Stimulated activated CD4-positive, alpha-beta T cell treated with anti-CD3 and anti-CD28 coated beads, Interleukin-15, amount 100 ng/mL, for 1 hour (primary cell): Measurements from ENCODE around the gene ZFYVE21.

Source experiments
- DNase-seq, 2 donors: peaks; one replicate each; pipeline ENCODE4 v3.0.0-alpha.2; 2020; ENCODE audit warnings: low read depth in 1 of 2, low spot score in 1 of 2

ZFYVE21 gene

GRCh38 chr14:103705118-103705503, 10.5 kb upstream of the ZFYVE21 start:
- DNase-seq, result no peak

- no peak for DNase-seq
These were observed 9.9 kb upstream of the ZFYVE21 start for GRCh38 chr14:103705504-103706284.

DNA sequence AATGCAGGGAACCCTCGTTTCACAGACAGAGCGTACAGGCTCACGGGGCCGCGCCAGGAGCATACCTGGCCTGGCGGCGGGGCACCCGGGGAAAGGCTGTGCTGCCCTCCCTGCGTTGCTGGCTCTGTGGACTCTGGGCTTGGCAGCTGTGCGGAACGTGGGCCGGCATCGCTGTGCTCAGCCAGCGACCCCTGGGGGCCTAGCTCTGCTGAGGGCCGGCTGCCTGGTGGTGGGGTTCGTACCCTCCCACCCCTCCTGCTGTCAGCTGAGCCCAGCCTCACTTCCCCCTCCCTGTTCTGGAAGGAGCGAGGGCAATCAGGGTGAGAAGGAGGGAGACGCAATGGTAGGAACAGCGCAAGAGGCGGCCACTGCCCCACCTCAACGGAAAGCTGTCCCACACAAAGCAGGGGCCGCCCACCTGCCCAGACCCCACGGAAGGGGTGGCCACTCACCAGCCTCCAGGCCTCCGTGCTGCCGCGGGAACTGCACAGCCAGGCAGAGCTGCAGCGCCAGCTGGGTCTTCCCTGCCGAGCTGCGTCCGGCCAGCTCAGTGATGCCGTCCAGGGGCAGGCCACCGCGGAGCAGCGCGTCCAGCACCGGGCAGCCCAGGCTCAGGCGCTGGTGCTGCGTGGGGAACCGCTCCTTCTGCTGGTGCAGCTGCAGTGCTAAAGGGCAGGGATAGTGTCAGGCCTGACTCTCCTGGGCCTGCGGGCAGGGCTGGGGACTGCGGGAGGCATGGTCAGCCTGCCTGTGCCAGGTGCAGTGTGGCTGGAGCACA, 8.9 kb upstream of the ZFYVE21 start:
- DNase-seq, result no peak

GRCh38 chr14:103707329-103708263, 8.0 kb upstream of the ZFYVE21 start:
- no peak for DNase-seq

- no peak for DNase-seq
These were observed 6.8 kb upstream of the ZFYVE21 start for GRCh38 chr14:103708750-103709187.

DNA sequence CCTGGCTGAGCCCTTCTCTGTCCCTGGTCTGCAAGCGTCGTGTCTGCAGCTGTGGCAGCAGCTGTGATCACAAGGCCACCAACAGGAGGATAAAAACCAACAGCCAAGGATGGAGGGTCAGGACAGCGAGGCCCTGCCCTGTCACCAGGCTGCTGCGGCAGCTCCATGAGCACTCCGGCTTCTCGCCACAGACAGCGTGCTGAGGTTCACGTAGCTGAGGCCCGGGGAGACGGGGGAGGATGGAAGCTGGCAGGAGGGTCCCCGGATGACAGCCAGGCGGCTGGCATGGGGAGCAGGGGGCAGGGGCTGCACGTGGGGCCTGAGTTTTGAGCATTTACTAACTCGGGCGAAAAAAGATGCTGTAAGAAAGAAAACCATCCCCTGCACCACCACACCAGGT, 5.8 kb upstream of the ZFYVE21 start:
- no peak for DNase-seq

DNA sequence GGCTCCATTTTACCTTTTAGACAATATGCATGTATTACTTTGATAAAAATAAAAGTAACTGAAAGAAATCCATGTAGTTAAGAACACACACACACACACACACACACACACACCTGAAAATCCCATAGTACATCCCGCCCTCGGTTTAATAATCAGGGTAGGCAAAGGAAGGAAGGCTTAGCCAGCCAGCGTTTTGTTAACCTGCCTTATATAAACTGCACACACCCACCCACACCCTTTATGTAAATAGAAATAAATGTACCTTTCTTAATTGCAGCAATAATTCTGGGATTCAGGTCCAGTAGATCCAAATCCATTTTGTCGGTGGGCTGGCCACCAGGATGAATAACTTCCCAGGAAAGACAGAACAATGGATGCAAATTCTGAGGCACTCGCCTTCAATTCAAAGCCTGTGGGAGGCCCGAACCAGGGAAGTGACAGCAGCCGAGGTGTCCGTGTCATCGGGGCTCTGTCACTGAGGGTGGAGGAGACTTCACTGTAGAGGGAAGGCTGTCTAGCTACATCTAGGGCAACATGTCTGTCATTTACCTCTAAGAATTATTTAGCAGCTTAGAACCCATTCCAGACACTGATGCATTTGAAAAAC, 4.7 kb upstream of the ZFYVE21 start:
- DNase-seq, result no peak

DNA sequence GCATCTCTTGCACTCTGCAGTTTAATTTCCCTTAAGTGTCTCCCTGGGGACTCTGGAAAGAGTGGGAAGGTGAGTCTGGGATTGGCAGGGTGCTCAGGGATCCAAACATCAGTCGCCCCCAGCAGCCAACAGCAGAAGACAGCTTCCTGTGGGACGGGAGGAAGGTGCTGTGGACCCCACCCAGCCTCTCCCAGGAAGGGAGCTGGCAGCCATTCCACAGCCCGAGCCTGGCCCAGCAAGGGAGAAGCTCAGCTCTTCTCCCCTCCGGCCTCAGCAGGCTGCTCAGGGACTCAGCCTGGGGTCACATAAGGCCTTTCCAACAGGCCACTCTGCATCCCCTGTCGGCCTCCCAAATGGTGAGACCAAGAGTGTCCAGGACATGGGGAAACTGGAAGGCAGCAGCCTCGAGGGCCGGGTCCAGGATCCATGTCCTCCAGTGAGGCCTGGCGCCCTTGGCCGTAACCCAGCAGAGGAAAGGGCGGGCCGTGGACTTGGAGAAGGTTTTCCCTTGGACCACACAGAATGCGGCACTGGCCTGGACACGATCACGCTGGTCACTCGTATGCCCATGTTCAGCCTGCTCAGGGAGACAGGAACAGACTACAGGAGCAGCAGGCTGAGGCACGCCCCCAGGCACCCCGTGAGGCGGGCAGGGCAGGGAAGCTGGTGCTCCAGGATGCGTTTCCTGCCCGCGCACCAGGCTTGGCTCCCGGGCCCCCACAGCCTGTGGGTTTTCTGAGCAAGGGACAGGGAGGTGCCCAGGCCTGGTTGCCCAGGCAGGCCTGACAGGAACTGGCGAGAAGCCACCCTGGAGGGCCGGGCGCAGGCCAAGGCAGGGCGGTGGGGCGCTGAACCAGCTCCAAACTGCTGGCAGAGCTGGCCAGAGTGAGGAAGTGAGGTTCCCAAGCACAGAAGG, 3.8 kb upstream of the ZFYVE21 start:
- no peak for DNase-seq

DNA sequence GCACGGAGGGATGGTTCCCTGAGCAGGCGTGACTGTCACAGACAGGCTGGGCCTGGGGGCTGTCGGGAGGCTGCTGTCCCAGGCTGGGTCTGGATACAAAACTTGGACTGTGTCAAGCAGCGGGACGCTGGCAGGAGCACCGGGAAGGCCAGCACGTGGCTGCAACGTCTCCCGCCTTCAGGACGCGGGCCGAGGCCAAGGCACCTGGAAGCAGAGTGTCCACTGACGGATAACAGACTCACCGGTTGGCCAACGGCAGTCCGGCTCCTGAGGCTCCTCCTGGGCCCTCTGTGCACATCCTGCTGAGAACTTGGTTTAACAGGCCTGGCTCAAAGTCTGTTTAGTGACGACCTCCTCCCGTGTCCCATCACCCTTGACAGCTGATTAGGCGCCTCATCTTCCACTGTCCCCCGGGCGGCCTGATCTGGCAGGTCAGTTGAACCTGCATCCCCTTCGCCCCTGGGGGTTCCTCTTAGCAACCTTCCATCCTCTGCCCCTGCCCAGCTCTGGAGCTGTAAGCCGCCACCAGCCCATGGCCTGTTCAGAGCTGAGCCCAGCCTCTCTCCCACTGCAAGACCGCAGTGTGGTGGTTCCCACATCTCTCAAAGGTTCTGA, 2.9 kb upstream of the ZFYVE21 start:
- DNase-seq, result no peak

DNA sequence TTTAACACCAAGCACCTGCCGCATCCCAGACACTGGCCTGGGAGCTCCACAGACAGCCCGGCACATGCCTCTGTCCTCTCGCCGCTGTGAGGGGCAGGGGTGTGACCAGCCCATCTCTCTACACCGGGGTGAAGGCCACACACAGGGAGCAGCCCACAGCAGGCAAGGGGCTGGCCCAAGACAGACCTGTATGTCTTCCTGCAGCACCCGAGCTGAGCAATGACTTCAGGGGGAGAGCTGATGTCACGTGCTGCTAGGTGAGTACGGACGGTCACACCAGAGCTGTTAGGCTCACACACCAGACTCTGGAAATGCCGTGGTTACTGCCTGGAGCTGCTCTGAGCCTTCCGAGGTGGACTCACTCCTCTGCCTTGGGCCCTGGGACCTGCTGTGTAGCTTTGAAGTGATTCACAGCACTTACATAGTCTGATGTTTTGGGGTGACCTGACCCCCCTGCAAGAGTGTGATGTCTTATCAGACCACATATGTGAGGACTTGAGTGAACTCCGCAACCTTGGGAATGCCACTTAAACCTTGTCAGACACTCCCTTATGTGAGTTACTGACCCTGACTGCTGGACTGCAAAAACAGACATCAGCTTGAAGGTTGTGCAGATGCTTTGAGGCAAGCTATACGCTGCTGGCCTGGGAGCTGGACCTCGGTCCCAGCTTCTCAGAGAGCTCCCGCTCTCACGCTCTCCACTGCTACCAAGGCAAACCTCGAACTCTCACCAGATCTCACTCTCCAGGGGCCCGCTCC, 2.1 kb upstream of the ZFYVE21 start:
- DNase-seq, result no peak

DNA sequence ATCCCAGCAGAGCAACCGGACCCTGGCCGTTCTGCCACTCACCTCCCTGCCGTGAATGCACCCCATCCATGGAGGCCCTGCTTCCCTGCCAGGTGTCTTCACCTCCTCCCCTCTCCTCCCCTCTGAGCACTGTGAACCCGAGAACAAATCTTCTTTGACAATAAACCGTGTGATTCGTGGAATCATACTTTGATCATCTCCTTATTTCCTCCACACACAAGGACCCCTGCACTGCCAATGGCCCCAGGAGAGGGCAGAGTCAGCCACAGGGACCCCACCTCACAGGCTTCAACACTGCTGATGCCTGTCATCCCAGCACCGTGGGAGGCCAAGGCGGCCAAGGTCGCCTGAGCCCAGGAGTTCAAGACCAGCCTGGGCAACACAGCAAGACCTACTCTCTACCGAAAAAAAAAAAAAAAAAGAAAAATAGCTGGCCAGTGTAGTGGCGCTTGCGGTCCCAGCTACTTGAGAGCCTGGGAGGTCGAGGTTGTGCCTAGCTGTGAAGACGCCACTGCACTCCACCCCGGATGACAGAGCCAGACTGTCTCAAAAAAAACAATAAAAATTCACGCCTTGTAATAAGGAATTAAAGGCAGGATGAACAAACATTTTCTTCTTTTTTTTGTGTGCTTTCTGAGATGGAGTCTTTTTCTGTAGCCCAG, 1.4 kb upstream of the ZFYVE21 start:
- DNase-seq, result no peak

DNA sequence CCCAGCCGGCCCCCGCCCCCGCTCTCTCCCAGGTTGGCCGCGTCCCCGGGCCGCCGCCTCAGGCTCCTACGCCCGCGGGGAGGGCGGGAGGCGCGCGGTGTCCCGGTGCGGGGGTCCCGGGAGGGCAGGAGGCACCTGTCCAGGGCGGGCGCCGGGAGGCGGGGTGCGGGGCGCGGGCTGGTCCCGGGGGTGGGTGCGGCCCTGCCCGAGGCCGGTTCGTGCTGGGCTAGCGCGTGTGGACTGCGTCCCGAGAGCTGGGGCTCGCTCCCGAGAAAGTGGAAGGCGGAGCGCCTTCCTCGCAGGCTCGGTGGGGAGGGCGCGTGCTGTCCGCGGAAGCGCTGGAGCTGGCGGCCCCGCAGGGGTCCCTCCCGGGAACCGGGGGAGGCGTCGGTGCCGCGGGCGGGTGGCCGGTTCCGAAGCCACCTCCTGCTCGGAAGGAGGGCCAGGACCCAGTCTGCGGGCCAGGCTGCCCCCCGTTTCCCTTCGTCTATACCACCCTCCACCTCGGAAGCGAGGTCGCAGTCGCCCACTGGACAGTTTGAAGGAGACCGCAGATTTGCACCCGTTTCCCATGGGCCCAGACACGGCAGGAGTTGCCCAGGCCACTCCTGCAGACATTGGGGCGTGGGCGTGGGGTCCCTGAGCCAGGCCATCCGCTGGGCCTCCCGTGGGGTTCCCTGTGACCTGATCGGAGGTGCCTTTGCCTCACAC, 636 bp downstream of the ZFYVE21 start:
- peak in 1 of 2 donors; percentile 11 for DNase-seq

DNA sequence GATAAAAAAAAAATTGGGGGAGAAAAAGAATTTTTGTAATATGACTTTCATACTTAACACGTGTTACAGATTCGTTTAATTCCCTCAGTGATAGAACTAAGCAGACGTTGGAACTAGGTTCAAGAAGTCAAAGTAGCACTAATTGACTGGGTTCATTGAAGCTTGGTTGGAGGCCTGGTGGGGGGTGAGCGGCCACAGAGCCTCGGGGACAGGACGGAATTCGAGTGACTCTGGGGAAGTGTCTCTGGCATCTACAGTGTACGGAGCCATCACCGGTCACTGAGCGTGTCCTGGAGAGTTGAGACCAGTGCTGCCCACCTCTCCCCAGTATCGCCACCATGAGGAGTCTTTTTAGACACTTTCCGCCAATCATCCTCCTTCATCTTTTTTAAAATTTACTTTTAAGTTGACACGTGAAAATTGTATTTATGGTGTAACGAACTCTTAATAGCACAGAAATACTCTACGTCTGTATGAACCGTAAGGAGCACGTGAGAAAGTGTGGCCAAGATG, 1.3 kb downstream of the ZFYVE21 start:
- DNase-seq, result no peak

DNA sequence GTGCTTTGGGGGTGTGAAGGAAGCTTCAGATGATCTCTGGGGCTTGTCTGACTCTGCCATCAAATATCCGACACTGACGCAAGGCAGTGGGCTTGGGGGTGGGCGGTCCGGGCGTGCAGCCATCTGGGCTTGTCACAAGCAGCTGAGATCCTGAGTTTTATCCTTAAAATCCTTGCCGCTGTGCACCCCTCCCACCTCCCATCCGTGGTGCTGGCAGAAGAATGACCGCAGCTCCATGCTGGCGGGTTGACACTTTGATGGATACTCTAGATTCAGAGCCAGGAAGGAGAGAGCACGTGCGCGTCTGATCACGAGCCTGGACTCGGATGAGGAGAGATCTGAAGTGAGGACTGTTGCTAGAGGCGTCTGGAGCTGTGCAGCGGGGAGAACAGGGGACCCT, 3.0 kb downstream of the ZFYVE21 start:
- no peak for DNase-seq

DNA sequence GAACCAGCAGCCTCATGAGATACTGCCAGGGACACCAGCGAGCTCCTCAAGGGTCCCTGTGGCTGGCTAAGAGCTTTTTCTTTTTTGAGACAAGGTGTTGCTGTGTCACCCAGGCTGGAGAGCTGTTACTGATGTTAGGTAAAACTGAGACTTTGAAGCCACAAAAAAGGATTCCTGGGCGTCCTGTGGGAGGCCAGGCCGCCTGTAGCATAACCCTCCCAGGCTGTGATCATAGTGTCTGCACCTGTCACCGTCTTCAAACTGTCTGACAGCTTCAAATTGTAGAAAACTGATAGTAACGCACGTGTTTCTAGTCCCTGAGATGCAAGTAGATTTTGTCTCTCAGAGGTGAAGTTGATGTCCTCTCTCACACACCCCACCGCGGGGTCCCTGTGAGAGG, 4.1 kb downstream of the ZFYVE21 start:
- DNase-seq, result no peak

DNA sequence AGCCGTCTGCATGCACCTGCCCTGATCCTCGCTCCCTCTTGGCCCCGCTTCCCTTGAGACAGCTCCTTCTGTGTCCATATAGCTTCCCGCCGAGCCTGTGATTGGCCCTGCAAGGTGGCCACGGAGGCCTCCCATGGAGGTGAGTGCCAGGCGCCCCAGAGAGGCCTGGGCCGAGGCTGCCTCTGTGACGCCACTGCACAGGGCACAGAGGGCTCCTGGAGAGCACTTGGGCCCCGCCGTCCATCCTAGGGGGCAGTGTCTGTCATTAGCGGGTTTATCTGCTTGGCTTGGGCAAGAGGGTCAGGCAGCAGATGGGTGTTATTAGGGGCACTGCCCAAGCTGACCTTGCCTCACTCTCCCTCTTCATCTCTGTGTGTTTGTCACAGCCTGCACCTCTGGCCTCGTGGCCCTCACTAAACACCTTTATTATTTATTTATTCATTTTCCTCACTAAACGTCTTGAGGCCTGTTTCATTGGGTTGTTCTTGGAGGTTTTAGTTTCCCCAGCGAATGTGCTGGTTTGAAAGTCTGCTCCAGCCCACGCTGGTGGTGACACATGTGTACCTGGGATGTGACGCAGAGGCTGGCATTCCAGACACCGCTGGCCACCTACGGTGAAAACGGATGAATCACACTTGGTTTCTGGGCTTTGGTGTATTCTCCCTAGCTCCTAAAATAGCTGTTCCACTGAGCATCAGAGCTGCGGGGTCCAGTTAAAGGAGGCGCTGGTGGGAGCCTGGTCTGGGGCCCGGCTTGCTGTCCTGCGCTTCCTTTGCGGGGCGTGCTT, 5.9 kb downstream of the ZFYVE21 start:
- DNase-seq, result no peak

DNA sequence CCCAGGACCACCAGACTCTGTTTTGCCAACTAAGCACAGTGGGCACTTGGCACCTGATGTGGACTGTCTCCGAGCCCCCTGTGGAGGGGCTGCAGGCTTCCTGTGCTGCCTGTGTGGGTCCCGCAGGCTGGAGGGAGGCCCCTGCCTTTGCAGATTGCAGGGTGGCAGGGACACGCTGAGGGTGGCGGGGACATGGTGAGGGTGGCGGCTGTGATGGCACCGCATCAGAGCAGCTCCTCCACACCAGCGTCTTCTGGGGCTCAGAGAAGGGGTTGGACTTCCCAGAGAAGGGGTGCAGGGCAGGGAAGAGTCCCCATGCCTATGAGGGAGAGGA, 8.1 kb downstream of the ZFYVE21 start:
- DNase-seq, result no peak
